GM19238 (cell line): ENCODE measurements around the gene RINT1.
"Not testable (repeated sequence)": the region's sequence is repeated elsewhere in the genome, so short reads cannot be mapped to it uniquely, and the experiment has no call there.

ENCODE experiments used
- DNase-seq: peaks from one replicate; pipeline ENCODE4 v3.0.0; 2011; ENCODE audit warnings: low spot score; ENCODE audit not compliant: insufficient read length

The RINT1 gene

DNA sequence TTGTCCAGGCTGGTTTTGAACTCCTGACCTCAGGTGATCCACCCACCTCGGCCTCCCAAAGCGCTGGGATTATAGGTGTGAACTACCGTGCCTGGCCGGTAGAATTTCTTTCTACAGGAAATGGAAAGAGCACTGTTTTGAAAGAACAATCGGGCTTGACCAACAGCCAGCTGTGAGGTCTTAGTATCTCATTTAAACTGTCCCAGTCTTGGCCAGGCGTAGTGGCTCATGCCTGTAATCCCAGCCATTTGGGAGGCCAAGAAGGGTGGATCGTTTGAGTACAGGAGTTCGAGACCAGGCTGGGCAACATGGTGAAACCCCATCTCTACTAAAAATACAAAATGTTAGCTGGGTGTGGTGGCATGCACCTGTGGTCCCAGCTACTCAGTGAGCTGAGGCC lies 67.1 kb downstream of the RINT1 start:
- not testable (repeated sequence) for DNase-seq

DNA sequence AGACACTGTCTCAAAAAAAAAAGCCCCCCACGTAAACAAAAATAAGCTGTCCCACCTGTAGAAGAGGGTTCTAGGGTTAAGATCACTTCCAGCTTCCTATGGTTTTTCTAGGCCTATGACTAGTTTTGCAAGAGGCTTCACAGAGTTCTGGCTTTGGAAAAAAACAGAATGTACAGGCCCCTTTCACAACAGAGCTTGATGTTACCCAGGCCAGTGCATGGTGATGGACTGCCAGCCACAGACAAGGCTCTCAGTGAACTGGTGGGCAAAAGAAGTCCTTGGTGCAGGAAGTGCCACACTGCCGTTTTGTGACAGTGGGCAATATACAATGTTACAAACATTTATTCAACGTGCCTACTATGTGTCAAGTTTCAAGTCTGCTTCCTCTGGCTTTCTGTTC lies 67.5 kb downstream of the RINT1 start:
- DNase-seq = no peak

DNA sequence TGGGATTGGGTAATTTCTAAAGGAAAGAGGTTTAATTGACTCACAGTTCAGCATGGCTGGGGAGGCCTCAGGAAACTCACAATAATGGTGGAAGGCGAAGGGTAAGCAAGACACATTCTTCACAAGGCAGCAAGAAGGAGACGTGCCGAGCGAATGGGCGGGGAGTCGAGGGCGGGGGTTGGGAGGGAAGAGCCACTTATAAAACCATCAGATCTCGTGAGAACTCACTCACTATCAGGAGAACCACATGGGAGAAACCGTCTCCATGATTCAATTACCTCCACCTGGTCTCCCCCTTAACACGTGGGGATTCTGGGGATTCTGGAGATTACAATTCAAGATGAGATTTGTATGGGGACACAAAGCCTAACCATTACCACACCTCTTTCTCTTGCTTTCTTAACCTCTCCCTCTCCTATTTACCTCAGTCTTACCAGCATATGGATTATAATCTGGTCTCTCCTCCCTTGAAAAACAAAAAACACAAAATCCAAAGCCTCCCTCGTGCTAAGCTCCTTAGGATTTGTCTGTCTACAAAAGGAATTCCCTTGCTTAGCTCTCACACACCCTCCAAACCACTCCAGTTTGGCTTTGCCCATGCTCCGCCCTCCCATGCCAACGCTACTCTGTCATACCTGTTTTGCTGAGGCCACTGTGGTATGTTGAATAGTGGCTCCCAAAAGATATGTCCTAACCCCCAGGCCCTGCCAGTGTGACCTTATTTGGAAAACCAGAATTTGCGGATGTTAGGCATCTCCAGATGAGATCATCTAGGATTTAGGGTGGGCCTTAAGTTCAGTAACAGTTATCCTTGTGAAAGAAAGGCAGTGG lies 68.9 kb downstream of the RINT1 start:
- DNase-seq = no peak

- no peak for DNase-seq
Observed at GRCh38 chr7:105602325-105603305, 70.6 kb downstream of the RINT1 start.

DNA sequence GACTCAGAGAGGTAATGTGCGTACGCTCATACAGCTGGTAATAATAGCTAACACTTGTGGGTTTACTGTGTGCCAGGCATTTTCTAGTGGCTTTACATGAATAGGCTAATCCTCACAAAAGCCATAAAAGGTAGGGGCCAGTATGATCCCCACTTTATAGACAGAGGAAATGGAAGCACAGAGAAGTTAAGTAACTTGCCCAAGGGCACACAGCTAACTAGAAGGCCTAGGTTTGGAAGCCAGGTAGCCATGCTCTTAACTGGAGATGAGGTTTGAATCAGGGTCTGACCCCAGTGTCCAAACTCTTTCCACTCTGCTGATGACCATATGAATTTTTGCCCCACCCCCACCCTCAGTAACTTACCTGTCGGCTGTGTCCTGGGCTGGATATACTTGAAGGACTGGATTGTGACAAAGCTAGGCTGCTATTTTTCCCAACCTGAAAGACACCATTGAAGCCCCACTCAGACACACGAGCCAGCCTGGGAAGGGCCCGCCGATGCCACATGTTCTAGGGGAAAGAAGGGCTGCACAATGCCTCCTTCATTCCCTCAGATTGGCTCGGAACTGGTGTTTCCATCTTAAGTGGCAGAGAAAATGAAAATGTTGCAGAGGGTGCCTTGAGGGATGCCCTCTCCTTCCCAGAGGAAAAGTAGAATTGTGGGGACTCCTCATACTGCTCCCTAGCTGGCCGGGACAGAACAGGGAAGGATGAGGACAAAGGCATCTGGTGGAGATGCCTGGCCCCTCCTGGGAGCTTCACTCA lies 78.3 kb downstream of the RINT1 start:
- no peak for DNase-seq

GRCh38 chr7:105611856-105612775 lies 80.1 kb downstream of the RINT1 start:
- DNase-seq = no peak

- no peak for DNase-seq
Observed at GRCh38 chr7:105612806-105613205, 80.8 kb downstream of the RINT1 start.

DNA sequence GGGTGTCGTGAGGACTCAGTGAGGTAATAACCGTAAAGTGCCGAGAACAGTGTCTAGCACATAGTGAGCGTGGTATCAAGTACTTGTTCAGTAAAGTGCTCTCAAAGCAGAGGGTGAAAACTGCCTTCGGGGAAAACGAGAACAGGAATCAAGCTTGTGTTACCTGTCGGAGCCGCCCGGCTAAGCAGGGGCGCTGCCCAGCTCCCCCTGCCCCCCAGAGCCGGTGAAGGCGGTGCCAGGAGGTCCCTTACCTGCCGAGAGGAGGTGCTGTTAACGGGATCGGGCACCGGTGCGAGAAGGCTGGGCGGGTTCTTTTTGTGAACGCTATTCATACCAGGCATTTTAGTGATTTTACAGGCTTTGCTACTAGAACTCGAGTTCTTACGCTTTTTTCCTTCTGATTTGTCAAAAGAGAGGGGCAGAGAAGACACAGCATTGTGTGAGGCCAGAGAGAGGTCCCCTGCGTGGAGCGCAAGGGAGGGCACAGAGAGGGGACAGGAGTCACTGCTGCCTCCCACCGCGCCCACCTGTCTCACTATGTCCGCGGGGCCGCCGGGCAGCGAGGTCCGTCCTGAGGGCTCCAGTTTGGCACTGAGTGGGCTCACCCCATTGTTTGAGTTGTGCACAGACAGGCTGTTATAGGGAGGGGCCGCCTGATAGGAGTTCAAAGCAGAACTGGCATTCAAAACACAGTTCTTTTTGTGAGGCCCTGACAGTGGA lies 81.8 kb downstream of the RINT1 start:
- no peak for DNase-seq

DNA sequence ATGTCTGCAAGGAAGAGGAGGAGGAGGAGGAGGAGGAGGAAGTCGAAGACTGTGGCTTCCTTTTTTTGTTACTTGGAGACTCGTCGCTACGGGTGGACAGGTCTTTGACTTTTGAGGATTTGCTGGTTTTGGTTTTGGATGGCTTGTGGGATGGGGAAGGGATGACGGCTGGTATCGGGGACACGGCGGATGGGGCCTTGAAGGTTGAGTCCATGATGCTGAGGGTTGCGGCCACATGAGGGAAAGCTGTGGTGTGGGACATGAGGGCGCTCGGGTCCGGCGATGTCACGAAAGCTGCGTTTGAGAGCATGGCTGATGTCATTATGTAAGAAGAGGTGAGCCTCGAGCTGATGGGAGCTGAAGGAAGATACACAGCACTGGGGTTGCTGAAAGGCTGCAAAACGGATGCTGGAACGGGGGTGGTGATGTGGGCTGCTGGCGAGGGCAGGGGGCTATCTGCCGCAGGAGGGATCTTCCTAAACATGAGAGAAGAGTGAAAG lies 82.4 kb downstream of the RINT1 start:
- no peak for DNase-seq
